ENCODE data around the gene FLRT1. TPM values are rescaled to one million over a fixed set of nuclear protein-coding genes. Genes with fewer than 3 reads are reported as not detected.

FLRT1 gene
- total RNA-seq, 1 donor from 2014 or later = not detected

GRCh38 chr11:64060263-64060860 is 24.6 kb downstream of the FLRT1 start:
- Mint-ChIP-seq H3K27me3 (ENCODE audit: unreplicated experiment) (peaks cover 11% of the 10 kb centered on the region), H3K36me3 (ENCODE audit: low read depth, unreplicated experiment) (no peaks in the 10 kb centered on the region), H3K9me3 (ENCODE audit: unreplicated experiment) (no peaks in the 10 kb centered on the region), H3K4me1 (ENCODE audit: unreplicated experiment) (no peaks in the 10 kb centered on the region), H3K27ac (ENCODE audit: unreplicated experiment) (no peak overlapping the region), H3K4me3 (ENCODE audit: unreplicated experiment) (no peak overlapping the region)
- TF ChIP-seq CTCF (IDR thresholded peaks at IDR 0.05; ENCODE audit: unreplicated experiment) = no peak
- DNase-seq (ENCODE audit: low spot score) = no peak

GRCh38 chr11:64060861-64061444 is 25.2 kb downstream of the FLRT1 start:
- peaks cover 11% of the 10 kb centered on the region for H3K27me3 Mint-ChIP-seq (ENCODE audit: unreplicated experiment)
- peak overlapping the region; percentile 77 for H3K4me3 Mint-ChIP-seq (ENCODE audit: unreplicated experiment)
- H3K9me3 Mint-ChIP-seq (ENCODE audit: unreplicated experiment) = no peaks in the 10 kb centered on the region
- no peak for TF ChIP-seq CTCF (IDR thresholded peaks at IDR 0.05; ENCODE audit: unreplicated experiment)
- H3K4me1 Mint-ChIP-seq (ENCODE audit: unreplicated experiment) = no peaks in the 10 kb centered on the region
- H3K36me3 Mint-ChIP-seq (ENCODE audit: low read depth, unreplicated experiment) = no peaks in the 10 kb centered on the region
- DNase-seq (ENCODE audit: low spot score) = peak; percentile 70
- no peak overlapping the region for H3K27ac Mint-ChIP-seq (ENCODE audit: unreplicated experiment)

- Mint-ChIP-seq H3K4me1 (ENCODE audit: unreplicated experiment) (no peaks in the 10 kb centered on the region), H3K27ac (ENCODE audit: unreplicated experiment) (no peak overlapping the region), H3K9me3 (ENCODE audit: unreplicated experiment) (no peaks in the 10 kb centered on the region), H3K36me3 (ENCODE audit: low read depth, unreplicated experiment) (no peaks in the 10 kb centered on the region), H3K4me3 (ENCODE audit: unreplicated experiment) (no peak overlapping the region), H3K27me3 (ENCODE audit: unreplicated experiment) (peaks cover 13% of the 10 kb centered on the region)
- TF ChIP-seq CTCF (IDR thresholded peaks at IDR 0.05; ENCODE audit: unreplicated experiment) = no peak
- DNase-seq (ENCODE audit: low spot score) = no peak
Observed at GRCh38 chr11:64062185-64063039, 26.7 kb downstream of the FLRT1 start.

GRCh38 chr11:64063777-64064176 is 28.0 kb downstream of the FLRT1 start:
- no peak for TF ChIP-seq CTCF (IDR thresholded peaks at IDR 0.05; ENCODE audit: unreplicated experiment)
- no peak for DNase-seq (ENCODE audit: low spot score)
- Mint-ChIP-seq H3K4me1 (ENCODE audit: unreplicated experiment) (no peaks in the 10 kb centered on the region), H3K27ac (ENCODE audit: unreplicated experiment) (no peak overlapping the region), H3K27me3 (ENCODE audit: unreplicated experiment) (peaks cover 14% of the 10 kb centered on the region), H3K9me3 (ENCODE audit: unreplicated experiment) (no peaks in the 10 kb centered on the region), H3K36me3 (ENCODE audit: low read depth, unreplicated experiment) (no peaks in the 10 kb centered on the region), H3K4me3 (ENCODE audit: unreplicated experiment) (no peak overlapping the region)
